Natural killer cell (primary cell): Measurements from ENCODE around the gene GUCA2A. TPM values are rescaled to one million over a fixed set of nuclear protein-coding genes. Genes with fewer than 3 reads are reported as not detected.

Experiments
- ATAC-seq, 3 donors: fragments of 150-1000 bp in 2 of 3; fragments of 200-7000 bp in 1 of 3; cut with Tn5 transposase; 1 replicate in 1 of 3; 2 replicates in 2 of 3; pipeline ENCODE4 v1.10.0; 2021; ENCODE audit warnings: mild to moderate bottlenecking in 2 of 3, moderate library complexity in 2 of 3
- DNase-seq, 2 donors: peaks; one replicate each; pipeline versions ENCODE4 v3.0.0 to v3.0.0-alpha.2; 2013 to 2021; ENCODE audit warnings: mixed read lengths in 1 of 2
- H3K27ac ChIP-seq: one replicate; pipeline ENCODE4 v1.5.1; 2013; ENCODE audit warnings: mild to moderate bottlenecking, low read length
- H3K27me3 ChIP-seq: one replicate; pipeline ENCODE4 v1.6.1; 2013; ENCODE audit warnings: low read length; ENCODE audit not compliant: control insufficient read depth, insufficient read depth
- H3K36me3 ChIP-seq: one replicate; pipeline ENCODE4 v1.6.1; 2013; ENCODE audit warnings: low read length; ENCODE audit not compliant: control insufficient read depth, insufficient read depth
- H3K4me1 ChIP-seq: one replicate; pipeline ENCODE4 v1.6.1; 2013; ENCODE audit warnings: low read length; ENCODE audit not compliant: control insufficient read depth, insufficient read depth
- H3K4me3 ChIP-seq: one replicate; pipeline ENCODE4 v1.5.1; 2013; ENCODE audit warnings: low read length
- H3K9me3 ChIP-seq: one replicate; pipeline ENCODE4 v1.6.1; 2013; ENCODE audit warnings: low read length; ENCODE audit not compliant: control insufficient read depth, insufficient read depth
- H3K27ac Mint-ChIP-seq, 2 donors: one replicate each; pipeline ENCODE4 v1.8.0; 2022; ENCODE audit warnings: mild to moderate bottlenecking in 2 of 2, mixed read lengths in 2 of 2, moderate library complexity in 1 of 2
- H3K27me3 Mint-ChIP-seq, 2 donors: one replicate each; pipeline ENCODE4 v1.8.0; 2022; ENCODE audit warnings: low read depth in 2 of 2, mixed read lengths in 2 of 2
- H3K36me3 Mint-ChIP-seq: one replicate; pipeline ENCODE4 v1.8.0; 2022; ENCODE audit warnings: mixed read lengths
- H3K4me1 Mint-ChIP-seq, 2 donors: one replicate each; pipeline ENCODE4 v1.8.0; 2022; ENCODE audit warnings: mixed read lengths in 2 of 2
- H3K4me3 Mint-ChIP-seq: one replicate; pipeline ENCODE4 v1.8.0; 2022; ENCODE audit warnings: mild to moderate bottlenecking, moderate library complexity, mixed read lengths
- H3K9me3 Mint-ChIP-seq, 2 donors: one replicate each; pipeline ENCODE4 v1.8.0; 2022; ENCODE audit warnings: mixed read lengths in 2 of 2
- WGBS: methylation state at CpG from one replicate; pipeline ENCODE4 v1.1.7; 2013; ENCODE audit warnings: missing lambda C conversion rate; ENCODE audit not compliant: insufficient coverage; 5-methylcytosine and 5-hydroxymethylcytosine counted together
- intact Hi-C: fragments of 100-400 bp; cut with micrococcal nuclease; formaldehyde crosslinking; loops from one replicate; pipeline ENCODE4 v1.14.2; 2022
- total RNA-seq, 4 donors: library from RNA; stranded (reverse); fragments of 120-200 nt in 1 of 4; gene quantifications; one replicate each; pipeline versions ENCODE4 v1.2.3 to v1.2.4, GENCODE V29; 2013 to 2022
- TF ChIP-seq, protein P1 (sequence below): fragments of 200-600 bp; IDR thresholded peaks from one replicate; pipeline ENCODE4 v1.8.0; 2022; ENCODE audit warnings: antibody characterized with exemption

The GUCA2A gene
- total RNA-seq, 3 donors from 2014 or later (not counting 1 experiment from before 2014, with no cell fraction given), result not detected

DNA sequence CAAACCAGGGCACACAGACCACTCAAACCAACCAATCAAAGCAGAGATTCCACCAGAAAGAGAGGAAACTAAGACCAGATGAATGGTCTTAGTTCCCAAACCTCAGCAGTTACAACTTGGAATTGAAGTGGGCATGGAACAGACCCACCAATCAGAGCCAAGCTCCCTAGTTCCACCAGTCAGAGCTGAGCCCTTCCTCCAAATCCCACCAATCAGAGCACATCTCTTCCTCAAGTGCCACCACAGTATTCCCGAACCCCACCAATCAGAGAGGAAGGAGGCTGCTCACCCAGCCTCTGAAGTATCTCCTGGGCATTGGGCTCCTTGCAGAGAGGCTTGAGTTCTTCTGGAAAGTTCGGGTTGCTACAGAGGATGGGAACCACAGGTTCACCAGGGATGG, 1.4 kb downstream of the GUCA2A start:
- no peak for ATAC-seq
- Mint-ChIP-seq H3K4me3 (no peak overlapping the region), H3K4me1 (peaks cover 8% of the 10 kb centered on the region in 2 donors), H3K27ac (no peak overlapping the region), H3K36me3 (peaks cover 14% of the 10 kb centered on the region), H3K27me3 (peaks cover 4 to 13% of the 10 kb centered on the region in 2 donors), H3K9me3 (peaks cover 4 to 5% of the 10 kb centered on the region in 2 donors)
- H3K36me3 ChIP-seq, result no peaks in the 10 kb centered on the region
- intact Hi-C loops, result no loop called here
- H3K4me1 ChIP-seq, result peaks cover 9% of the 10 kb centered on the region
- H3K4me3 ChIP-seq, result no peak overlapping the region
- no peaks in the 10 kb centered on the region for H3K27me3 ChIP-seq
- WGBS, result 82% methylated on average over 2 of the region's 2 CpGs
- TF ChIP-seq, protein P1, sequence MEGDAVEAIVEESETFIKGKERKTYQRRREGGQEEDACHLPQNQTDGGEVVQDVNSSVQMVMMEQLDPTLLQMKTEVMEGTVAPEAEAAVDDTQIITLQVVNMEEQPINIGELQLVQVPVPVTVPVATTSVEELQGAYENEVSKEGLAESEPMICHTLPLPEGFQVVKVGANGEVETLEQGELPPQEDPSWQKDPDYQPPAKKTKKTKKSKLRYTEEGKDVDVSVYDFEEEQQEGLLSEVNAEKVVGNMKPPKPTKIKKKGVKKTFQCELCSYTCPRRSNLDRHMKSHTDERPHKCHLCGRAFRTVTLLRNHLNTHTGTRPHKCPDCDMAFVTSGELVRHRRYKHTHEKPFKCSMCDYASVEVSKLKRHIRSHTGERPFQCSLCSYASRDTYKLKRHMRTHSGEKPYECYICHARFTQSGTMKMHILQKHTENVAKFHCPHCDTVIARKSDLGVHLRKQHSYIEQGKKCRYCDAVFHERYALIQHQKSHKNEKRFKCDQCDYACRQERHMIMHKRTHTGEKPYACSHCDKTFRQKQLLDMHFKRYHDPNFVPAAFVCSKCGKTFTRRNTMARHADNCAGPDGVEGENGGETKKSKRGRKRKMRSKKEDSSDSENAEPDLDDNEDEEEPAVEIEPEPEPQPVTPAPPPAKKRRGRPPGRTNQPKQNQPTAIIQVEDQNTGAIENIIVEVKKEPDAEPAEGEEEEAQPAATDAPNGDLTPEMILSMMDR, result no peak
- H3K27ac ChIP-seq, result no peak overlapping the region
- no peaks in the 10 kb centered on the region for H3K9me3 ChIP-seq
- no peak for DNase-seq

DNA sequence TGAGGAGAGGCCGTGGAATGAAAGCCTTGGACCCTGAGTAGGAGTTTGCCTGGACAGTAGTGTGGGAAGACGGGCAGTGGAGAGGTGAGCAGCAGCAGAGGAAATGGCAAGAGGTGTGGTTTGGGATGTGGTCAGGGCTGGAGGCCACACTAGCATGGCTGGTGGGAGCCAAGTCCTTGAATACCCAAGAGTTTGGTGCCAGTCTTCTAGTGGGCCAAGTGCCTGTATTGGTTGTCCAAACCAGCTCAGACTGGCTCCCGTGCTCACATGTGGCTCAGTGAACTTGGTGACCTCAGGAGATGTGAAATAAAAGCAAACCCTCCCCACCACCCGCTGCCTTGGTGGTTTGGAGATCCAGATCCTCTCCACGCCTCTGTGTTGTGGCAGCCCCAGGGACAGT, 2.4 kb downstream of the GUCA2A start:
- Mint-ChIP-seq H3K36me3 (peaks cover 14% of the 10 kb centered on the region), H3K4me1 (peaks cover 15 to 16% of the 10 kb centered on the region in 2 donors), H3K9me3 (peaks cover 4 to 5% of the 10 kb centered on the region in 2 donors), H3K27ac (no peak overlapping the region), H3K4me3 (no peak overlapping the region), H3K27me3 (peaks cover 4 to 13% of the 10 kb centered on the region in 2 donors)
- no peaks in the 10 kb centered on the region for H3K9me3 ChIP-seq
- H3K4me3 ChIP-seq, result no peak overlapping the region
- TF ChIP-seq, protein P1, result no peak
- no peaks in the 10 kb centered on the region for H3K36me3 ChIP-seq
- intact Hi-C loops, result no loop called here
- no peak overlapping the region for H3K27ac ChIP-seq
- H3K27me3 ChIP-seq, result no peaks in the 10 kb centered on the region
- ATAC-seq, result no peak
- peaks cover 14% of the 10 kb centered on the region for H3K4me1 ChIP-seq
- DNase-seq, result no peak
- 57% methylated on average over 5 of the region's 5 CpGs for WGBS

DNA sequence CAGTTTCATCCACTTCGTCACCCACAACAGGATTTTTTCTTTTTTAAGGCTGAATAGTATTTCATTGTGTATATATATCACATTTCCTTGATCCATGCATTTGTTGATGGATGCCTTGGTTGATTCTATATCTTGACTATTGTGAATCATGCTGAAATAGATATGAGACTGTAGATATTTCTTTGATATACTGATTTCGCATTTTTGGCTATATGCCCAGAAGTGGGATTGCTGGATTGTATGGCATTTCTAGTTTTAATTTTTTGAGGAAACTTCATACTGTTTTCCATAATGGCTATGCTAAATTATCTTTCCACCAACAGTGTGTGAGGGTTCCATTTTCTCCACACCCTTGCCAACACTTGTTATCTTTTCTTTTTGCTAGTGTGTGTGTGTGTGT, 6.4 kb downstream of the GUCA2A start:
- Histone ChIP-seq H3K4me3 (no peak overlapping the region), H3K36me3 (no peaks in the 10 kb centered on the region), H3K9me3 (no peaks in the 10 kb centered on the region), H3K27me3 (no peaks in the 10 kb centered on the region), H3K4me1 (peaks cover 14% of the 10 kb centered on the region), H3K27ac (no peak overlapping the region)
- WGBS, result no CpG with 5 or more reads among the region's 2 CpGs
- TF ChIP-seq, protein P1, result no peak
- H3K27me3 Mint-ChIP-seq, result peaks cover 4 to 13% of the 10 kb centered on the region in 2 donors
- H3K4me3 Mint-ChIP-seq, result no peak overlapping the region
- no peak overlapping the region for H3K27ac Mint-ChIP-seq
- peaks cover 14% of the 10 kb centered on the region for H3K36me3 Mint-ChIP-seq
- intact Hi-C loops, result no loop called here
- ATAC-seq (no peak), DNase-seq (no peak)
- peaks cover 15 to 16% of the 10 kb centered on the region in 2 donors for H3K4me1 Mint-ChIP-seq
- peaks cover 4 to 5% of the 10 kb centered on the region in 2 donors for H3K9me3 Mint-ChIP-seq

DNA sequence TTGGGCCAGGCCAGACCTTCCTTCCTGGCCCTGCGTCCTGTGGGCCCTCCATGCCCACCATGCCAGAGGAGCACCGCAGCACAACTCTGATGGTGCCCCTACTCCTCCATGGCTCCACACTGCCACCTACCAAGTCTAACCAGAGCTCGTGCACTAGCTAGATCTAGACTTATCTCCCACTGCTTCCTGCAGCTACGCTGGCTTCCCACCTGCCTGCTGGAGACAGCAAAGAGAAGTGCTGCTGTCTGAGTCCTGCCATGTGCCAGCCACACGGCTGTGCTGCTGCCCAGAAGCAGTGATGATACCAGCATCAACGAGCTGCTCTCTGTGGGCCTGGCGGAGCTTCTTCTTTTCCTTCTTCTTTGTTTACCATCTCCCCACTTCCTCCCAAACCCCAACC, 6.9 kb downstream of the GUCA2A start:
- Histone ChIP-seq H3K9me3 (no peaks in the 10 kb centered on the region), H3K4me3 (no peak overlapping the region), H3K36me3 (no peaks in the 10 kb centered on the region), H3K27ac (no peak overlapping the region), H3K27me3 (no peaks in the 10 kb centered on the region), H3K4me1 (peaks cover 14% of the 10 kb centered on the region)
- no peak overlapping the region for H3K4me3 Mint-ChIP-seq
- H3K9me3 Mint-ChIP-seq, result peaks cover 4 to 5% of the 10 kb centered on the region in 2 donors
- TF ChIP-seq, protein P1, result no peak
- ATAC-seq (peak in 1 of 3 donors; percentile 39), DNase-seq (peak in 1 of 2 donors; percentile 31)
- peaks cover 15 to 16% of the 10 kb centered on the region in 2 donors for H3K4me1 Mint-ChIP-seq
- peaks cover 4 to 13% of the 10 kb centered on the region in 2 donors for H3K27me3 Mint-ChIP-seq
- H3K27ac Mint-ChIP-seq, result no peak overlapping the region
- peaks cover 14% of the 10 kb centered on the region for H3K36me3 Mint-ChIP-seq
- intact Hi-C loops, result no loop called here
- 27% methylated on average over 7 of the region's 7 CpGs for WGBS
